OCI-LY3 (cell line): ENCODE results near the gene MYPN.

Source experiments
- H2AFZ ChIP-seq: fragments of 200-600, 300-600 bp; shearing (Covaris generic); 2 replicates; pipeline ENCODE4 v1.6.0; 2014; ENCODE audit warnings: antibody characterized with exemption, low read depth, low read length
- H3K27ac ChIP-seq: fragments of 200-600, 300-600 bp; sonication (generic); 2 replicates; pipeline ENCODE4 v1.5.1; 2014; ENCODE audit warnings: mild to moderate bottlenecking, low read length, moderate library complexity, mixed read lengths
- H3K27me3 ChIP-seq: fragments of 200-600, 300-600 bp; sonication (generic); 2 replicates; pipeline ENCODE4 v1.6.1; 2014; ENCODE audit warnings: low read depth, low read length, mixed read lengths
- H3K36me3 ChIP-seq: fragments of 200-600, 300-600 bp; sonication (generic); replicated peaks from 2 replicates; pipeline ENCODE3; 2014; ENCODE audit warnings: low read depth, low read length, mixed read lengths
- H3K4me1 ChIP-seq: fragments of 300-600, 200-600 bp; sonication (generic); 2 replicates; pipeline ENCODE4 v1.6.1; 2014; ENCODE audit warnings: low read length, mixed read lengths
- H3K4me2 ChIP-seq: fragments of 200-600, 300-600 bp; sonication (generic); 2 replicates; pipeline ENCODE4 v1.6.1; 2014; ENCODE audit warnings: low read length, mixed read lengths
- H3K4me3 ChIP-seq: fragments of 300-600, 200-600 bp; sonication (generic); 2 replicates; pipeline ENCODE4 v1.5.1; 2014; ENCODE audit warnings: antibody characterized with exemption, mild to moderate bottlenecking, low read length, moderate library complexity
- H3K79me2 ChIP-seq: fragments of 300-600, 200-600 bp; shearing (Covaris generic); 2 replicates; pipeline ENCODE4 v1.6.1; 2014; ENCODE audit warnings: mild to moderate bottlenecking, low read length, mixed read lengths
- H3K9ac ChIP-seq: fragments of 300-600, 200-600 bp; shearing (Covaris generic); 2 replicates; pipeline ENCODE4 v1.6.0; 2014; ENCODE audit warnings: mild to moderate bottlenecking, low read length, moderate library complexity
- H3K9me3 ChIP-seq: fragments of 200-600, 300-600 bp; shearing (Covaris generic); 2 replicates; pipeline ENCODE4 v1.6.1; 2014; ENCODE audit warnings: low read length, mixed read lengths; ENCODE audit not compliant: insufficient read depth
- H4K20me1 ChIP-seq: fragments of 200-600, 300-600 bp; sonication (generic); 2 replicates; pipeline ENCODE4 v1.6.1; 2016; ENCODE audit warnings: low read length, mixed read lengths; ENCODE audit not compliant: insufficient read depth
- CTCF ChIP-seq: fragments of 200-600, 300-600 bp; sonication (generic); IDR thresholded peaks from 2 replicates; pipeline ENCODE4 v1.5.1; 2014; ENCODE audit warnings: antibody characterized with exemption, low read length, low read depth
- EZH2phosphoT487 ChIP-seq: fragments of 200-600 bp; shearing (Covaris generic); IDR thresholded peaks from 2 replicates; pipeline ENCODE4 v1.6.1; 2018; ENCODE audit warnings: antibody characterized with exemption, mixed run types, low read depth

Gene MYPN

GRCh38 chr10:68202960-68203353 lies 93.7 kb downstream of the MYPN start:
- Histone ChIP-seq H3K4me3 (no peak overlapping the region), H2AFZ (no peak overlapping the region), H4K20me1 (no peaks in the 10 kb centered on the region), H3K9me3 (no peaks in the 10 kb centered on the region), H3K4me2 (no peak overlapping the region), H3K79me2 (no peaks in the 10 kb centered on the region), H3K4me1 (no peaks in the 10 kb centered on the region), H3K27me3 (no peaks in the 10 kb centered on the region), H3K9ac (no peak overlapping the region), H3K36me3 (no peaks in the 10 kb centered on the region), H3K27ac (no peak overlapping the region)
- TF ChIP-seq CTCF (no peak), EZH2phosphoT487 (no peak)

GRCh38 chr10:68208424-68209042 lies 99.2 kb downstream of the MYPN start:
- Histone ChIP-seq H3K36me3 (no peaks in the 10 kb centered on the region), H3K9ac (no peak overlapping the region), H3K79me2 (no peaks in the 10 kb centered on the region), H3K27me3 (no peaks in the 10 kb centered on the region), H3K4me1 (peaks cover 4% of the 10 kb centered on the region; the same call in 1 of the 2 replicates), H3K4me3 (no peak overlapping the region), H3K9me3 (no peaks in the 10 kb centered on the region), H3K4me2 (no peak overlapping the region), H3K27ac (no peak overlapping the region), H4K20me1 (no peaks in the 10 kb centered on the region), H2AFZ (no peak overlapping the region)
- TF ChIP-seq CTCF (peak; percentile 50), EZH2phosphoT487 (no peak)

- no peaks in the 10 kb centered on the region for H3K36me3 ChIP-seq
- H3K4me3 ChIP-seq, result no peak overlapping the region
- H3K9me3 ChIP-seq, result no peaks in the 10 kb centered on the region
Measured at GRCh38 chr10:68211669-68212068, 102.4 kb downstream of the MYPN start.

More at GRCh38 chr10:68211669-68212068, 102.4 kb downstream of the MYPN start:
- Histone ChIP-seq H3K27me3 (no peaks in the 10 kb centered on the region), H3K4me1 (peaks cover 11% of the 10 kb centered on the region), H2AFZ (no peak overlapping the region), H3K79me2 (no peaks in the 10 kb centered on the region), H4K20me1 (no peaks in the 10 kb centered on the region), H3K4me2 (no peak overlapping the region), H3K27ac (no peak overlapping the region), H3K9ac (no peak overlapping the region)
- TF ChIP-seq CTCF (no peak), EZH2phosphoT487 (no peak)
